Loucy (cell line): ENCODE data around the gene BLTP3A.
A peak's percentile ranks its signal among the peaks of the same experiment; 100 is the strongest.

ENCODE experiments used
- H2AFZ ChIP-seq: fragments of 200-600 bp; sonication (generic); 2 replicates; pipeline ENCODE4 v1.6.0; 2016; ENCODE audit warnings: antibody characterized with exemption, mild to moderate bottlenecking, low read length, moderate library complexity
- H3F3A ChIP-seq: fragments of 200-600 bp; 2 replicates; pipeline ENCODE4 v1.6.0; 2016; ENCODE audit warnings: antibody characterized with exemption, low read depth, mild to moderate bottlenecking
- H3K27me3 ChIP-seq: fragments of 200-600 bp; sonication (generic); 2 replicates; pipeline ENCODE4 v1.6.1; 2014; ENCODE audit warnings: low read length, mild to moderate bottlenecking; ENCODE audit not compliant: insufficient read depth, poor library complexity, severe bottlenecking
- H3K36me3 ChIP-seq: fragments of 200-600 bp; sonication (generic); 2 replicates; pipeline ENCODE4 v1.6.1; 2016; ENCODE audit warnings: low read length; ENCODE audit not compliant: insufficient read depth
- H3K4me1 ChIP-seq: fragments of 200-600 bp; sonication (generic); 2 replicates; pipeline ENCODE4 v1.5.1; 2014; ENCODE audit warnings: low read length, mild to moderate bottlenecking; ENCODE audit not compliant: insufficient read depth, poor library complexity, severe bottlenecking
- H3K4me2 ChIP-seq: fragments of 200-600 bp; sonication (generic); 2 replicates; pipeline ENCODE4 v1.6.0; 2014; ENCODE audit warnings: antibody characterized with exemption, low read length, low read depth, mild to moderate bottlenecking; ENCODE audit not compliant: poor library complexity, severe bottlenecking
- H3K4me3 ChIP-seq: fragments of 200-600 bp; sonication (generic); 2 replicates; pipeline ENCODE4 v1.5.1; 2014; ENCODE audit warnings: low read length, mild to moderate bottlenecking, mixed read lengths; ENCODE audit not compliant: poor library complexity, severe bottlenecking
- H3K79me2 ChIP-seq: fragments of 200-600 bp; sonication (generic); 2 replicates; pipeline ENCODE4 v1.6.1; 2014; ENCODE audit warnings: low read length; ENCODE audit not compliant: insufficient read depth
- H3K9ac ChIP-seq: fragments of 200-600 bp; sonication (generic); 2 replicates; pipeline ENCODE4 v1.6.0; 2014; ENCODE audit warnings: mild to moderate bottlenecking, low read depth, low read length, moderate library complexity; ENCODE audit not compliant: poor library complexity, severe bottlenecking
- H3K9me2 ChIP-seq: fragments of 200-600 bp; sonication (generic); replicated peaks from 2 replicates; pipeline ENCODE4 v1.6.1; 2016; ENCODE audit warnings: low read depth, low read length, mixed read lengths
- H3K9me3 ChIP-seq: fragments of 200-600 bp; sonication (generic); 2 replicates; pipeline ENCODE4 v1.6.1; 2014; ENCODE audit warnings: mild to moderate bottlenecking, antibody characterized with exemption, low read length, low read depth; ENCODE audit not compliant: insufficient read depth
- H4K20me1 ChIP-seq: fragments of 200-600 bp; sonication (generic); 2 replicates; pipeline ENCODE4 v1.6.0; 2014; ENCODE audit warnings: antibody characterized with exemption, low read length, mild to moderate bottlenecking; ENCODE audit not compliant: insufficient read depth, poor library complexity, severe bottlenecking
- CTCF ChIP-seq: fragments of 200-600 bp; sonication (generic); conservative IDR thresholded peaks from 2 replicates; pipeline ENCODE4 v1.5.1; 2014; ENCODE audit warnings: mild to moderate bottlenecking, antibody characterized with exemption, low read length
- EZH2phosphoT487 ChIP-seq: fragments of 200-600 bp; IDR thresholded peaks from 2 replicates; pipeline ENCODE4 v1.6.1; 2018; ENCODE audit warnings: antibody characterized with exemption, mild to moderate bottlenecking, moderate library complexity, borderline replicate concordance

BLTP3A gene

GRCh38 chr6:34788111-34788510 is 3.8 kb upstream of the BLTP3A start:
- TF ChIP-seq CTCF (no peak), EZH2phosphoT487 (no peak)
- H3K27me3 ChIP-seq: no peaks in the 10 kb centered on the region
- H3K4me3 ChIP-seq: no peak overlapping the region
- H3K9me3 ChIP-seq: no peaks in the 10 kb centered on the region
- no peaks in the 10 kb centered on the region for H3K36me3 ChIP-seq
- H3K79me2 ChIP-seq: peaks cover 12% of the 10 kb centered on the region
- peaks cover 2% of the 10 kb centered on the region for H4K20me1 ChIP-seq
- no peak overlapping the region for H3K9ac ChIP-seq
- H3K9me2 ChIP-seq: no peaks in the 10 kb centered on the region
- H2AFZ ChIP-seq: no peak overlapping the region
- H3K4me2 ChIP-seq: no peak overlapping the region
- H3K4me1 ChIP-seq: peaks cover 8% of the 10 kb centered on the region
- H3F3A ChIP-seq: no peaks in the 10 kb centered on the region

DNA sequence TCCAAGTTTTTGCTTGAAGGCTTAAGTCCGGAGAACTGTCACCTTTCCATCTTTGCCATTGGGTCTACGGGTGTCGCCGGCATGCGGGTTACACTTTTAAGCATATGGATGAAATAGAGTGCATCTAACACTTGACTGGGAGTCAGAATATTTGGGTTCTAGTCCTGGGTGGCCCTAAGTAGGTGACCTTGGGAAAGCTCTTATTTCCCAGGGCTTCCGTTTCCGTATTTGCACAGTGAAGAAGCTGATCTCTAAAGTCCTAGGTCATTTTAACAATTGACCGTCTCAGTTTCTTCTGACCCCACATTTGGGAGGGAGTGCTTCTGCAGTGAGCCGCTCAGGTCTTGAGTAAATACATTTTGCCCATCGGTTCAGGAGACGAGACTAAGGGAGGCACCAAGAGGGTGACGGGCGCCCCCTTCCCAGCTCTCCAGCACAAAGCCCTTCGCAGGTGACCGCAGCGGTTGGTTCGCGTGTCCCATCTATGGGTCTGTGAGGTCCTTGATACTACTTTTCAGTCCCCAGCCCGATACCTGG is 651 bp upstream of the BLTP3A start:
- Histone ChIP-seq H3F3A (no peaks in the 10 kb centered on the region), H3K9ac (peak overlapping the region; percentile 83), H2AFZ (peak overlapping the region; percentile 93), H4K20me1 (peaks cover 14% of the 10 kb centered on the region), H3K9me2 (no peaks in the 10 kb centered on the region), H3K36me3 (no peaks in the 10 kb centered on the region), H3K79me2 (peaks cover 43% of the 10 kb centered on the region), H3K4me3 (peak overlapping the region; percentile 77), H3K4me2 (peak overlapping the region; percentile 72), H3K9me3 (no peaks in the 10 kb centered on the region), H3K4me1 (peaks cover 21% of the 10 kb centered on the region), H3K27me3 (no peaks in the 10 kb centered on the region)
- peak; percentile 41 for TF ChIP-seq CTCF
- TF ChIP-seq EZH2phosphoT487: no peak

- H3K4me3 ChIP-seq: peak overlapping the region; percentile 77
- no peaks in the 10 kb centered on the region for H3K36me3 ChIP-seq
- H3K27me3 ChIP-seq: no peaks in the 10 kb centered on the region
- H4K20me1 ChIP-seq: peaks cover 20% of the 10 kb centered on the region
- H3K9me3 ChIP-seq: no peaks in the 10 kb centered on the region
- H3K4me2 ChIP-seq: peak overlapping the region; percentile 91
- peak overlapping the region; percentile 83 for H3K9ac ChIP-seq
- no peaks in the 10 kb centered on the region for H3F3A ChIP-seq
- H3K9me2 ChIP-seq: no peaks in the 10 kb centered on the region
- no peak for TF ChIP-seq CTCF
- TF ChIP-seq EZH2phosphoT487: no peak
- peak overlapping the region; percentile 98 for H2AFZ ChIP-seq
- H3K79me2 ChIP-seq: peaks cover 59% of the 10 kb centered on the region
- H3K4me1 ChIP-seq: peaks cover 35% of the 10 kb centered on the region
Observed at GRCh38 chr6:34792605-34793500, 970 bp downstream of the BLTP3A start.
